GM12892 (cell line): Measurements from ENCODE around the gene LYPLA2.

Experiments used
- POLR2A ChIP-seq: IDR thresholded peaks from 2 replicates; pipeline ENCODE4 v1.6.1; 2011; ENCODE audit warnings: low read depth, low read length, control low read depth
- TAF1 ChIP-seq: IDR thresholded peaks from 2 replicates; pipeline ENCODE4 v1.6.1; 2011; ENCODE audit warnings: low read depth, mild to moderate bottlenecking, control low read depth, low read length, borderline replicate concordance

DNA sequence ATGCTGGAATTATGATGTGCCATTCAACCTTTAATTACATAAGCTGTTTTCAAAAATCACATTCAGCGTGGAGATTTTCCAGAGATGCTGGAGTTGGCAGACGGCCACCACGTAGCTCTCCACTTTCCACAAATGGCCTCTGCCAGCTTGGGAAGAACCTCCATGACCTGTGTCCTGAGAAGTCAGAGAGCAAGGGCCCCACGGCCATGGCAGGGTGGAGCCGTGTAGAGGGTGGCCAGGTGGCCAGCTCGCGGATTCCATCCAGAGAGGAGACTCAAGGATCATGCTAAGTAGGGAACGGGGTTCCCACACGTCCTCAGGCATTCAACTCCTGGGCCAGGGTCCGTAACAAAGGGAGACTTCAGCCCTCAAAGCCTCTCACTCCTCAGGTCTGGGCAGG is 10.9 kb downstream of the LYPLA2 start:
- TF ChIP-seq POLR2A (no peak), TAF1 (no peak)
